ENCODE data around the gene VEZT.

VEZT gene

GRCh38 chr12:95179011-95179410, 38.6 kb upstream of the VEZT start:
- no peak for DNase-seq (ENCODE audit: extremely low spot score)
- CTCF ChIA-PET, result no interaction called here
- POLR2A ChIA-PET, result no interaction called here
- TF ChIP-seq CTCF (IDR thresholded peaks at IDR 0.05; ENCODE audit: control extremely low read depth, extremely low read depth, low read depth, missing control alignments), result no peak

GRCh38 chr12:95181103-95181502, 36.5 kb upstream of the VEZT start:
- TF ChIP-seq CTCF (IDR thresholded peaks at IDR 0.05; ENCODE audit: control extremely low read depth, extremely low read depth, low read depth, missing control alignments), result no peak
- POLR2A ChIA-PET, result no interaction called here
- CTCF ChIA-PET, result interaction anchor here (1.0 to 1.7 kb wide), 2 partner anchors 36 to 56 kb away, joined by 3 to 7 read pairs; partner anchors contain the start of genes FGD6 and VEZT
- DNase-seq (ENCODE audit: extremely low spot score), result no peak

GRCh38 chr12:95182868-95183415, 34.7 kb upstream of the VEZT start:
- ChIA-PET POLR2A (no interaction called here), CTCF (no interaction called here)
- TF ChIP-seq CTCF (IDR thresholded peaks at IDR 0.05; ENCODE audit: control extremely low read depth, extremely low read depth, low read depth, missing control alignments), result no peak
- DNase-seq (ENCODE audit: extremely low spot score), result no peak

- no peak for TF ChIP-seq CTCF (IDR thresholded peaks at IDR 0.05; ENCODE audit: control extremely low read depth, extremely low read depth, low read depth, missing control alignments)
- DNase-seq (ENCODE audit: extremely low spot score), result no peak
- POLR2A ChIA-PET, result no interaction called here
- CTCF ChIA-PET, result no interaction called here
Measured at GRCh38 chr12:95184121-95184520, 33.5 kb upstream of the VEZT start.

GRCh38 chr12:95185072-95185471, 32.5 kb upstream of the VEZT start:
- no peak for DNase-seq (ENCODE audit: extremely low spot score)
- CTCF ChIA-PET, result interaction anchor here (4.8 kb wide), 1 partner anchor 15 kb away, joined by 22 read pairs; no protein-coding TSS in a partner anchor
- POLR2A ChIA-PET, result no interaction called here
- TF ChIP-seq CTCF (IDR thresholded peaks at IDR 0.05; ENCODE audit: control extremely low read depth, extremely low read depth, low read depth, missing control alignments), result no peak

GRCh38 chr12:95185854-95186253, 31.8 kb upstream of the VEZT start:
- POLR2A ChIA-PET, result no interaction called here
- no peak for TF ChIP-seq CTCF (IDR thresholded peaks at IDR 0.05; ENCODE audit: control extremely low read depth, extremely low read depth, low read depth, missing control alignments)
- no peak for DNase-seq (ENCODE audit: extremely low spot score)
- CTCF ChIA-PET, result interaction anchor here (0.9 to 4.8 kb wide), 2 partner anchors 15 to 32 kb away, joined by 3 to 22 read pairs; partner anchors contain the start of genes FGD6 and VEZT

Data from GM10248 (cell line).